B cell (primary cell): Measurements from ENCODE around the gene ITIH1. TPM values are rescaled to one million over a fixed set of nuclear protein-coding genes. Genes with fewer than 3 reads are reported as not detected.

Experiments
- ATAC-seq: fragments of 200-7000 bp; cut with Tn5 transposase; one replicate; pipeline ENCODE4 v1.10.0; 2021; ENCODE audit warnings: low read depth, mild to moderate bottlenecking, moderate number of reproducible peaks, moderate library complexity
- CTCF ChIA-PET: fragments of 350-600 bp; sonication (Branson Sonifier 250); formaldehyde crosslinking; loops from one replicate; lab custom pipeline; 2021; ENCODE audit warnings: antibody characterized with exemption, inconsistent platforms; lab: Charles Lee
- POLR2A ChIA-PET: fragments of 350-600 bp; sonication (Branson Sonifier 250); formaldehyde crosslinking; loops from one replicate; lab custom pipeline; 2021; ENCODE audit warnings: antibody characterized with exemption; lab: Charles Lee
- DNase-seq: peaks from one replicate; pipeline ENCODE4 v3.0.0; 2013
- H2AFZ ChIP-seq: 2 replicates; pipeline ENCODE4 v1.6.1; 2012; ENCODE audit warnings: mild to moderate bottlenecking, low read depth, low read length; ENCODE audit not compliant: insufficient read depth, poor library complexity, severe bottlenecking
- H3K27ac ChIP-seq, 2 donors: 1 replicate in 1 of 2; 2 replicates in 1 of 2; pipeline ENCODE4 v1.5.1; 2012 to 2013; ENCODE audit warnings: low read length in 2 of 2, mild to moderate bottlenecking in 2 of 2, moderate library complexity in 1 of 2
- H3K27me3 ChIP-seq, 4 experiments: fragments of 200-600 bp in 1 of 4; sonication (generic) in 1 of 4; replicated peaks in 1 of 4; 1 replicate in 2 of 4; 2 replicates in 2 of 4; pipeline versions ENCODE4 v1.6.1 to v1.7.0; 2013 to 2016; ENCODE audit warnings: low read length in 3 of 4, mild to moderate bottlenecking in 2 of 4, mixed read lengths in 1 of 4, moderate library complexity in 1 of 4; ENCODE audit not compliant: insufficient read depth in 4 of 4, control insufficient read depth in 3 of 4; ENCODE audit errors: control extremely low read depth in 1 of 4
- H3K36me3 ChIP-seq, 2 experiments: replicated peaks in 1 of 2; 1 replicate in 1 of 2; 2 replicates in 1 of 2; pipeline versions ENCODE4 v1.6.1 to v1.7.1; 2013; ENCODE audit warnings: low read length in 1 of 2; ENCODE audit not compliant: insufficient read depth in 2 of 2, control insufficient read depth in 1 of 2; ENCODE audit errors: control extremely low read depth in 1 of 2, extremely low read depth in 1 of 2
- H3K4me1 ChIP-seq, 2 donors: fragments of 200-600 bp in 1 of 2; sonication (generic) in 1 of 2; 1 replicate in 1 of 2; 2 replicates in 1 of 2; pipeline versions ENCODE4 v1.5.1 to v1.6.1; 2013 to 2017; ENCODE audit warnings: low read length in 2 of 2; ENCODE audit not compliant: control insufficient read depth in 2 of 2, insufficient read depth in 2 of 2
- H3K4me2 ChIP-seq: replicated peaks from 2 replicates; pipeline ENCODE3; 2012; ENCODE audit warnings: mild to moderate bottlenecking, low read depth, low read length; ENCODE audit not compliant: poor library complexity, severe bottlenecking
- H3K4me3 ChIP-seq, 5 experiments: fragments of 200-600 bp in 1 of 5; sonication (generic) in 1 of 5; 1 replicate in 3 of 5; 2 replicates in 2 of 5; pipeline versions ENCODE4 v1.5.1 to v1.7.0; 2011 to 2016; ENCODE audit warnings: low read length in 4 of 5, mild to moderate bottlenecking in 4 of 5, low read depth in 2 of 5, control low read depth in 1 of 5, moderate library complexity in 1 of 5; ENCODE audit not compliant: insufficient read depth in 1 of 5; ENCODE audit errors: control extremely low read depth in 1 of 5, extremely low read depth in 1 of 5
- H3K79me2 ChIP-seq: fragments of 200-600 bp; sonication (generic); one replicate; pipeline ENCODE4 v1.6.0; 2016; ENCODE audit warnings: low read length; ENCODE audit not compliant: control insufficient read depth, insufficient read depth
- H3K9ac ChIP-seq: fragments of 200-600 bp; sonication (generic); 2 replicates; pipeline ENCODE4 v1.6.1; 2017; ENCODE audit warnings: mild to moderate bottlenecking, low read length, moderate library complexity
- H3K9me3 ChIP-seq, 3 donors: one replicate each; pipeline versions ENCODE4 v1.6.1 to v1.7.1; 2013; ENCODE audit warnings: low read length in 2 of 3; ENCODE audit not compliant: control insufficient read depth in 2 of 3, insufficient read depth in 1 of 3; ENCODE audit errors: control extremely low read depth in 1 of 3
- H4K20me1 ChIP-seq: 2 replicates; pipeline ENCODE4 v1.6.0; 2012; ENCODE audit warnings: mild to moderate bottlenecking, low read length; ENCODE audit not compliant: insufficient read depth, control insufficient read depth, poor library complexity, severe bottlenecking
- H3K27ac Mint-ChIP-seq: one replicate; pipeline ENCODE4 v1.8.0; 2021; ENCODE audit warnings: mixed read lengths
- H3K27me3 Mint-ChIP-seq: one replicate; pipeline ENCODE4 v1.8.0; 2021; ENCODE audit warnings: mixed read lengths
- H3K4me1 Mint-ChIP-seq: one replicate; pipeline ENCODE4 v1.8.0; 2021; ENCODE audit warnings: mixed read lengths
- H3K4me3 Mint-ChIP-seq: one replicate; pipeline ENCODE4 v1.8.0; 2021; ENCODE audit warnings: mixed read lengths
- H3K9me3 Mint-ChIP-seq: one replicate; pipeline ENCODE4 v1.8.0; 2022; ENCODE audit warnings: mixed read lengths; ENCODE audit not compliant: insufficient read depth
- CTCF ChIP-seq: fragments of 200-600 bp; IDR thresholded peaks from one replicate; pipeline ENCODE4 v1.8.0; 2022; ENCODE audit warnings: antibody characterized with exemption, mild to moderate bottlenecking
- EZH2 ChIP-seq: IDR thresholded peaks from 2 replicates; pipeline ENCODE4 v1.6.1; 2012; ENCODE audit warnings: borderline replicate concordance, low read depth, mild to moderate bottlenecking, moderate library complexity, low read length; ENCODE audit not compliant: insufficient read depth, poor library complexity, severe bottlenecking
- WGBS: methylation state at CpG from one replicate; pipeline ENCODE4 v1.1.5; 2013; ENCODE audit warnings: missing lambda C conversion rate; ENCODE audit not compliant: insufficient coverage; 5-methylcytosine and 5-hydroxymethylcytosine counted together
- intact Hi-C: fragments of 100-400 bp; cut with micrococcal nuclease; formaldehyde crosslinking; loops from one replicate; pipeline ENCODE4 v1.10.0; 2022
- polyA plus RNA-seq: library from polyadenylated mRNA; depleted of rRNA; stranded (reverse); fragments of >200 nt; gene quantifications from 2 replicates; pipeline ENCODE4 v1.2.3, GENCODE V29; 2012
- total RNA-seq, 2 donors: library from RNA; stranded (reverse); fragments of 120-200 nt in 1 of 2; gene quantifications; 1 replicate in 1 of 2; 2 replicates in 1 of 2; pipeline versions ENCODE4 v1.2.3 to v1.2.4, GENCODE V29; 2013 to 2022

Gene ITIH1
- total and polyA plus RNA-seq, 2 donors (not counting 1 experiment from before 2014, with no cell fraction given) = 2.0 TPM; not detected in 1

GRCh38 chr3:52824037-52824436 lies 46.6 kb downstream of the ITIH1 start:
- POLR2A ChIA-PET = no interaction called here

GRCh38 chr3:52827441-52827840 lies 50.0 kb downstream of the ITIH1 start:
- no peaks in the 10 kb centered on the region for H3K9me3 ChIP-seq
- Mint-ChIP-seq H3K27me3 (no peaks in the 10 kb centered on the region), H3K27ac (no peak overlapping the region), H3K4me3 (no peak overlapping the region), H3K9me3 (no peaks in the 10 kb centered on the region), H3K4me1 (no peaks in the 10 kb centered on the region)
- H3K4me2 ChIP-seq = no peak overlapping the region
- H2AFZ ChIP-seq = no peak overlapping the region
- ATAC-seq (no peak), DNase-seq (no peak)
- H3K36me3 ChIP-seq = no peaks in the 10 kb centered on the region
- WGBS = 96% methylated on average over 5 of the region's 9 CpGs
- no peak overlapping the region for H3K27ac ChIP-seq
- no peaks in the 10 kb centered on the region for H4K20me1 ChIP-seq
- intact Hi-C loops = no loop called here
- no peak for TF ChIP-seq CTCF
- no peaks in the 10 kb centered on the region for H3K79me2 ChIP-seq
- ChIA-PET POLR2A (no interaction called here), CTCF (no interaction called here)
- H3K9ac ChIP-seq = no peak overlapping the region
- H3K27me3 ChIP-seq = no peaks in the 10 kb centered on the region
- no peaks in the 10 kb centered on the region for H3K4me1 ChIP-seq
- H3K4me3 ChIP-seq = no peak overlapping the region

More at GRCh38 chr3:52824037-52824436, 46.6 kb downstream of the ITIH1 start:
- H4K20me1 ChIP-seq = no peaks in the 10 kb centered on the region
- intact Hi-C loops = no loop called here
- H2AFZ ChIP-seq = no peak overlapping the region
- no peak overlapping the region for H3K27ac Mint-ChIP-seq
- H3K9ac ChIP-seq = no peak overlapping the region
- no peaks in the 10 kb centered on the region for H3K27me3 Mint-ChIP-seq
- no peaks in the 10 kb centered on the region for H3K4me1 Mint-ChIP-seq
- H3K4me3 ChIP-seq = no peak overlapping the region
- no peaks in the 10 kb centered on the region for H3K27me3 ChIP-seq
- no peaks in the 10 kb centered on the region for H3K36me3 ChIP-seq
- no peak for TF ChIP-seq EZH2
- no peak for TF ChIP-seq CTCF
- no peaks in the 10 kb centered on the region for H3K4me1 ChIP-seq
- no peak overlapping the region for H3K27ac ChIP-seq
- no peaks in the 10 kb centered on the region for H3K9me3 Mint-ChIP-seq
- ATAC-seq (no peak), DNase-seq (no peak)
- H3K9me3 ChIP-seq = no peaks in the 10 kb centered on the region
- no peak overlapping the region for H3K4me3 Mint-ChIP-seq
- 95% methylated on average over 10 of the region's 10 CpGs for WGBS
- H3K4me2 ChIP-seq = no peak overlapping the region
- no peaks in the 10 kb centered on the region for H3K79me2 ChIP-seq
- CTCF ChIA-PET = no interaction called here
